ENCODE results near the gene VPS26B. TPM values are rescaled to one million over a fixed set of nuclear protein-coding genes. Genes with fewer than 3 reads are reported as not detected.

Gene VPS26B
- total RNA-seq, 1 donor from 2014 or later: 37.6 TPM

GRCh38 chr11:134226806-134227325 lies 2.4 kb downstream of the VPS26B start:
- Histone ChIP-seq H3K4me1 (peaks cover 81% of the 10 kb centered on the region), H3K36me3 (no peaks in the 10 kb centered on the region), H3K4me3 (peak overlapping the region; percentile 89), H3K27ac (replicated peaks) (no peak overlapping the region), H3K9me3 (replicated peaks) (no peaks in the 10 kb centered on the region), H3K27me3 (ENCODE audit: low read depth) (no peaks in the 10 kb centered on the region)
- DNase-seq: no peak
- no peak for TF ChIP-seq CTCF (IDR thresholded peaks at IDR 0.05; ENCODE audit: borderline replicate concordance)
- intact Hi-C loops (cut with micrococcal nuclease): no loop called here

GRCh38 chr11:134228625-134229024 lies 4.2 kb downstream of the VPS26B start:
- intact Hi-C loops (cut with micrococcal nuclease): no loop called here
- Histone ChIP-seq H3K27me3 (ENCODE audit: low read depth) (no peaks in the 10 kb centered on the region), H3K4me1 (peaks cover 83% of the 10 kb centered on the region), H3K9me3 (replicated peaks) (no peaks in the 10 kb centered on the region), H3K27ac (replicated peaks) (no peak overlapping the region), H3K4me3 (no peak overlapping the region), H3K36me3 (no peaks in the 10 kb centered on the region)
- TF ChIP-seq CTCF (IDR thresholded peaks at IDR 0.05; ENCODE audit: borderline replicate concordance): no peak
- no peak for DNase-seq

- Histone ChIP-seq H3K4me3 (no peak overlapping the region), H3K27me3 (ENCODE audit: low read depth) (no peaks in the 10 kb centered on the region), H3K4me1 (peaks cover 88% of the 10 kb centered on the region), H3K9me3 (replicated peaks) (no peaks in the 10 kb centered on the region), H3K27ac (replicated peaks) (no peak overlapping the region), H3K36me3 (no peaks in the 10 kb centered on the region)
- intact Hi-C loops (cut with micrococcal nuclease): no loop called here
- no peak for TF ChIP-seq CTCF (IDR thresholded peaks at IDR 0.05; ENCODE audit: borderline replicate concordance)
- no peak for DNase-seq
These were observed 4.8 kb downstream of the VPS26B start for GRCh38 chr11:134229126-134229790.

- Histone ChIP-seq H3K9me3 (replicated peaks) (no peaks in the 10 kb centered on the region), H3K4me3 (no peak overlapping the region), H3K36me3 (peaks cover 9% of the 10 kb centered on the region), H3K27me3 (ENCODE audit: low read depth) (no peaks in the 10 kb centered on the region), H3K27ac (replicated peaks) (no peak overlapping the region), H3K4me1 (peaks cover 93% of the 10 kb centered on the region)
- intact Hi-C loops (cut with micrococcal nuclease): no loop called here
- DNase-seq: no peak
- no peak for TF ChIP-seq CTCF (IDR thresholded peaks at IDR 0.05; ENCODE audit: borderline replicate concordance)
These were observed 5.9 kb downstream of the VPS26B start for GRCh38 chr11:134230339-134230738.

GRCh38 chr11:134231958-134232659 lies 7.6 kb downstream of the VPS26B start:
- H3K4me3 ChIP-seq: no peak overlapping the region
- H3K36me3 ChIP-seq: peaks cover 19% of the 10 kb centered on the region
- H3K27ac ChIP-seq (replicated peaks): no peak overlapping the region
- peaks cover 81% of the 10 kb centered on the region for H3K4me1 ChIP-seq
- no peaks in the 10 kb centered on the region for H3K9me3 ChIP-seq (replicated peaks)
- no peaks in the 10 kb centered on the region for H3K27me3 ChIP-seq (ENCODE audit: low read depth)
- TF ChIP-seq CTCF (IDR thresholded peaks at IDR 0.05; ENCODE audit: borderline replicate concordance): no peak
- DNase-seq: no peak
- intact Hi-C loops (cut with micrococcal nuclease): no loop called here

Data from left ventricle myocardium inferior (tissue), 1 donor.